Common myeloid progenitor, CD34-positive (primary cell): ENCODE data around the gene CAPN15.

ENCODE experiments used
- CTCF ChIA-PET: fragments of 350-600 bp; sonication (Branson Sonifier 250); formaldehyde crosslinking; loops from one replicate; lab custom pipeline; 2021; ENCODE audit warnings: antibody characterized with exemption; lab: Charles Lee
- POLR2A ChIA-PET: fragments of 350-600 bp; sonication (Branson Sonifier 250); formaldehyde crosslinking; loops from one replicate; lab custom pipeline; 2021; ENCODE audit warnings: antibody characterized with exemption; lab: Charles Lee
- DNase-seq, 3 donors: peaks; one replicate each; pipeline versions ENCODE4 v3.0.0 to v3.0.0-alpha.2; 2013
- H3K27ac ChIP-seq, 2 experiments: 1 replicate in 1 of 2; 2 replicates in 1 of 2; pipeline ENCODE4 v1.7.0; 2013; ENCODE audit warnings: inconsistent platforms in 2 of 2, low read length in 2 of 2, mild to moderate bottlenecking in 2 of 2, low read depth in 1 of 2, moderate library complexity in 1 of 2; ENCODE audit not compliant: severe bottlenecking in 2 of 2, insufficient read depth in 1 of 2, poor library complexity in 1 of 2
- H3K27me3 ChIP-seq, 5 experiments: replicated peaks in 2 of 5; 1 replicate in 3 of 5; 2 replicates in 2 of 5; pipeline versions ENCODE4 v1.6.1 to v1.7.0; 2013; ENCODE audit warnings: low read length in 4 of 5, mild to moderate bottlenecking in 2 of 5, moderate library complexity in 2 of 5, inconsistent platforms in 1 of 5; ENCODE audit not compliant: insufficient read depth in 5 of 5, control insufficient read depth in 4 of 5
- H3K36me3 ChIP-seq, 4 experiments: 1 replicate in 2 of 4; 2 replicates in 2 of 4; pipeline versions ENCODE4 v1.6.1 to v1.7.0; 2013; ENCODE audit warnings: low read length in 3 of 4, control low read depth in 1 of 4, mild to moderate bottlenecking in 1 of 4; ENCODE audit not compliant: control insufficient read depth in 4 of 4, insufficient read depth in 4 of 4
- H3K4me1 ChIP-seq, 4 experiments: 1 replicate in 3 of 4; 2 replicates in 1 of 4; pipeline versions ENCODE4 v1.6.1 to v1.7.1; 2013; ENCODE audit warnings: low read length in 3 of 4, mild to moderate bottlenecking in 3 of 4, control low read depth in 1 of 4, inconsistent platforms in 1 of 4, moderate library complexity in 1 of 4; ENCODE audit not compliant: control insufficient read depth in 4 of 4, insufficient read depth in 4 of 4; ENCODE audit errors: control extremely low read depth in 1 of 4
- H3K4me3 ChIP-seq, 7 experiments: 1 replicate in 4 of 7; 2 replicates in 3 of 7; pipeline versions ENCODE4 v1.5.1 to v1.7.0; 2013; ENCODE audit warnings: mild to moderate bottlenecking in 7 of 7, low read length in 6 of 7, moderate library complexity in 6 of 7, inconsistent platforms in 2 of 7, low read depth in 2 of 7, control low read depth in 1 of 7; ENCODE audit not compliant: insufficient read depth in 4 of 7, control insufficient read depth in 1 of 7; ENCODE audit errors: extremely low read depth in 1 of 7
- H3K9me3 ChIP-seq, 5 experiments: 1 replicate in 4 of 5; 2 replicates in 1 of 5; pipeline versions ENCODE4 v1.6.1 to v1.7.1; 2013; ENCODE audit warnings: low read length in 4 of 5, mild to moderate bottlenecking in 2 of 5, inconsistent platforms in 1 of 5, low read depth in 1 of 5, moderate library complexity in 1 of 5; ENCODE audit not compliant: control insufficient read depth in 4 of 5, insufficient read depth in 2 of 5; ENCODE audit errors: control extremely low read depth in 1 of 5
- WGBS: methylation state at CpG from one replicate; pipeline ENCODE4 v1.1.5; 2013; ENCODE audit not compliant: insufficient coverage; 5-methylcytosine and 5-hydroxymethylcytosine counted together

The CAPN15 gene

GRCh38 chr16:576823-577201 is 49.3 kb downstream of the CAPN15 start:
- Histone ChIP-seq H3K36me3 (peaks cover 0 to 41% (median 23%) of the 10 kb centered on the region in 4 experiments), H3K27ac (no peak overlapping the region), H3K4me3 (no peak overlapping the region), H3K9me3 (no peaks in the 10 kb centered on the region), H3K27me3 (no peaks in the 10 kb centered on the region), H3K4me1 (peaks cover 0 to 12% (median 5%) of the 10 kb centered on the region in 4 experiments)
- ChIA-PET POLR2A (no interaction called here), CTCF (interaction anchor here (0.8 to 3.5 kb wide), 10 partner anchors 9 to 134 kb away, joined by 3 to 20 read pairs (median 4); partner anchors contain the start of gene NHLRC4)
- 41% methylated on average over 2 of the region's 8 CpGs for WGBS
- DNase-seq = no peak

GRCh38 chr16:577796-578195 is 50.3 kb downstream of the CAPN15 start:
- H3K36me3 ChIP-seq = peaks cover 0 to 41% (median 23%) of the 10 kb centered on the region in 4 experiments
- CTCF ChIA-PET = interaction anchor here (0.7 to 3.5 kb wide), 6 partner anchors 9 to 184 kb away, joined by 3 to 20 read pairs (median 6); no protein-coding TSS in a partner anchor
- no peak overlapping the region for H3K27ac ChIP-seq
- H3K4me1 ChIP-seq = peaks cover 0 to 12% (median 5%) of the 10 kb centered on the region in 4 experiments
- POLR2A ChIA-PET = no interaction called here
- DNase-seq = no peak
- H3K27me3 ChIP-seq = no peaks in the 10 kb centered on the region
- H3K9me3 ChIP-seq = no peaks in the 10 kb centered on the region
- WGBS = 100% methylated on average over 7 of the region's 13 CpGs
- H3K4me3 ChIP-seq = no peak overlapping the region

GRCh38 chr16:578232-578869 is 50.8 kb downstream of the CAPN15 start:
- ChIA-PET POLR2A (interaction anchor here (0.6 to 1.0 kb wide), 2 partner anchors 10 to 331 kb away, joined by 4 read pairs; no protein-coding TSS in a partner anchor), CTCF (interaction anchor here (0.7 to 4.7 kb wide), 10 partner anchors 8 to 187 kb away, joined by 3 to 21 read pairs (median 5); partner anchors contain the start of gene RAB40C)
- H3K4me3 ChIP-seq = peak overlapping the region in 1 of 7 experiments; percentile 73
- 92% methylated on average over 19 of the region's 24 CpGs for WGBS
- no peaks in the 10 kb centered on the region for H3K27me3 ChIP-seq
- H3K27ac ChIP-seq = no peak overlapping the region
- peaks cover 0 to 12% (median 5%) of the 10 kb centered on the region in 4 experiments for H3K4me1 ChIP-seq
- peaks cover 0 to 45% (median 26%) of the 10 kb centered on the region in 4 experiments for H3K36me3 ChIP-seq
- DNase-seq = no peak
- no peaks in the 10 kb centered on the region for H3K9me3 ChIP-seq

- WGBS = 19% methylated on average over 24 of the region's 34 CpGs
- DNase-seq = peak; percentile 87 to 93 (median 93)
- H3K9me3 ChIP-seq = no peaks in the 10 kb centered on the region
- peaks cover 0 to 44% (median 25%) of the 10 kb centered on the region in 4 experiments for H3K36me3 ChIP-seq
- peak overlapping the region in 2 of 7 experiments; percentile 55 to 73 for H3K4me3 ChIP-seq
- ChIA-PET CTCF (interaction anchor here (0.6 to 4.7 kb wide), 11 partner anchors 8 to 187 kb away, joined by 3 to 21 read pairs (median 5); partner anchors contain the start of gene RAB40C), POLR2A (interaction anchor here (0.6 to 1.0 kb wide), 2 partner anchors 10 to 332 kb away, joined by 4 read pairs; no protein-coding TSS in a partner anchor)
- no peak overlapping the region for H3K27ac ChIP-seq
- peaks cover 0 to 12% (median 5%) of the 10 kb centered on the region in 4 experiments for H3K4me1 ChIP-seq
- H3K27me3 ChIP-seq = no peaks in the 10 kb centered on the region
Observed at GRCh38 chr16:578870-579405, 51.4 kb downstream of the CAPN15 start.

GRCh38 chr16:580141-580945 is 52.8 kb downstream of the CAPN15 start:
- WGBS = 96% methylated on average over 26 of the region's 27 CpGs
- Histone ChIP-seq H3K36me3 (peaks cover 0 to 32% (median 16%) of the 10 kb centered on the region in 4 experiments), H3K27me3 (peaks cover 0 to under 1% (median 0%) of the 10 kb centered on the region in 5 experiments), H3K4me1 (peaks cover 0 to 12% (median 6%) of the 10 kb centered on the region in 4 experiments), H3K9me3 (no peaks in the 10 kb centered on the region), H3K27ac (no peak overlapping the region), H3K4me3 (no peak overlapping the region)
- ChIA-PET POLR2A (no interaction called here), CTCF (interaction anchor here (0.9 to 4.7 kb wide), 7 partner anchors 8 to 189 kb away, joined by 3 to 21 read pairs (median 5); partner anchors contain the start of gene RAB40C)
- no peak for DNase-seq

GRCh38 chr16:580946-581498 is 53.5 kb downstream of the CAPN15 start:
- Histone ChIP-seq H3K9me3 (no peaks in the 10 kb centered on the region), H3K36me3 (peaks cover 0 to 25% (median 10%) of the 10 kb centered on the region in 4 experiments), H3K4me1 (peaks cover 0 to 9% (median 7%) of the 10 kb centered on the region in 4 experiments), H3K27ac (no peak overlapping the region), H3K4me3 (no peak overlapping the region), H3K27me3 (peaks cover 0 to 2% (median 0%) of the 10 kb centered on the region in 5 experiments)
- CTCF ChIA-PET = interaction anchor here (1.1 to 4.7 kb wide), 3 partner anchors 9 to 79 kb away, joined by 3 to 21 read pairs (median 6); partner anchors contain the start of gene RAB40C
- 98% methylated on average over 18 of the region's 19 CpGs for WGBS
- POLR2A ChIA-PET = no interaction called here
- no peak for DNase-seq
